NCI-H1694 treated with DMSO at 0.1 percent for 48 hours (cell line): ENCODE measurements around the gene TMEM248.
"Not testable (repeated sequence)": the region's sequence is repeated elsewhere in the genome, so short reads cannot be mapped to it uniquely, and the experiment has no call there.

Experiments used
- DNase-seq: peaks from one replicate; lab custom pipeline; 2025; lab: John Stamatoyannopoulos, UW

Gene TMEM248

GRCh38 chr7:66908598-66908997, 12.4 kb upstream of the TMEM248 start:
- not testable (repeated sequence) for DNase-seq

GRCh38 chr7:66910789-66911188, 10.2 kb upstream of the TMEM248 start:
- DNase-seq: no peak

- not testable (repeated sequence) for DNase-seq
Measured at GRCh38 chr7:66911191-66911590, 9.8 kb upstream of the TMEM248 start.

- DNase-seq: no peak
Measured at GRCh38 chr7:66912195-66912594, 8.8 kb upstream of the TMEM248 start.

GRCh38 chr7:66913118-66914037, 7.6 kb upstream of the TMEM248 start:
- DNase-seq: no peak

GRCh38 chr7:66917904-66918303, 3.1 kb upstream of the TMEM248 start:
- not testable (repeated sequence) for DNase-seq

- DNase-seq: no peak
Measured at GRCh38 chr7:66919304-66919703, 1.7 kb upstream of the TMEM248 start.

GRCh38 chr7:66919704-66920103, 1.3 kb upstream of the TMEM248 start:
- no peak for DNase-seq

- no peak for DNase-seq
Measured at GRCh38 chr7:66920256-66920655, 769 bp upstream of the TMEM248 start.

GRCh38 chr7:66921396-66921917, 432 bp downstream of the TMEM248 start:
- DNase-seq: no peak

GRCh38 chr7:66921918-66922486, 977 bp downstream of the TMEM248 start:
- DNase-seq: no peak

- DNase-seq: no peak
Measured at GRCh38 chr7:66925255-66925654, 4.2 kb downstream of the TMEM248 start.

GRCh38 chr7:66927348-66927948, 6.4 kb downstream of the TMEM248 start:
- no peak for DNase-seq

- DNase-seq: no peak
Measured at GRCh38 chr7:66928388-66928787, 7.4 kb downstream of the TMEM248 start.

GRCh38 chr7:66929165-66929564, 8.1 kb downstream of the TMEM248 start:
- no peak for DNase-seq

- no peak for DNase-seq
Measured at GRCh38 chr7:66929935-66930334, 8.9 kb downstream of the TMEM248 start.

- DNase-seq: no peak
Measured at GRCh38 chr7:66930341-66930740, 9.3 kb downstream of the TMEM248 start.

- DNase-seq: no peak
Measured at GRCh38 chr7:66933469-66933868, 12.4 kb downstream of the TMEM248 start.

- no peak for DNase-seq
Measured at GRCh38 chr7:66937940-66938339, 16.9 kb downstream of the TMEM248 start.

GRCh38 chr7:66939325-66939724, 18.3 kb downstream of the TMEM248 start:
- no peak for DNase-seq

GRCh38 chr7:66946545-66946944, 25.5 kb downstream of the TMEM248 start:
- DNase-seq: no peak

GRCh38 chr7:66948480-66949109, 27.6 kb downstream of the TMEM248 start:
- DNase-seq: no peak
